K562 (cell line): ENCODE results near the gene HCRTR1. TPM values are rescaled to one million over a fixed set of nuclear protein-coding genes. Genes with fewer than 3 reads are reported as not detected.

Source experiments
- ATAC-seq: fragments of 200-7000 bp; cut with Tn5 transposase; 3 replicates; pipeline ENCODE4 v1.9.1; 2020; ENCODE audit warnings: moderate library complexity
- BruUV-seq: library from RNA; stranded (reverse); fragments of 400-500 nt; replicated peaks from 2 replicates; lab custom pipeline; 2021; lab: Mats Ljungman, UMichigan
- CTCF ChIA-PET: fragments of 300-600 bp; formaldehyde crosslinking; extraction: SDS; loops from one replicate; lab custom pipeline; 2021; ENCODE audit warnings: low intra/inter-chr PET ratio; lab: Yijun Ruan, JAX
- POLR2A ChIA-PET: fragments of 300-600, 350-650 bp; sonication (Branson Sonifier 250); formaldehyde crosslinking; extraction: SDS; loops from one replicate; lab custom pipeline; 2021; ENCODE audit warnings: antibody characterized with exemption, inconsistent platforms; lab: Yijun Ruan, JAX
- DNase-seq, 4 experiments: peaks; one replicate each; pipeline versions ENCODE4 v3.0.0 to v3.0.0-alpha.2; 2011 to 2018; ENCODE audit warnings: low spot score in 3 of 4, mixed read lengths in 3 of 4; ENCODE audit errors: extremely low read depth in 1 of 4
- FAIRE-seq: peaks from 2 replicates; lab custom pipeline; 2011; peaks lifted over from hg19 to GRCh38; lab: Jason Lieb, UNC
- H2AFZ ChIP-seq: 2 replicates; pipeline ENCODE4 v1.6.0; 2011; ENCODE audit warnings: low read depth, low read length, control low read depth, inconsistent platforms
- H3K27ac ChIP-seq: fragments of 200-600 bp; 3 replicates; pipeline ENCODE4 v1.8.0; 2011; ENCODE audit warnings: low read depth, mild to moderate bottlenecking, control low read depth, inconsistent platforms, low read length, moderate library complexity, mixed read lengths; ENCODE audit errors: extremely low read depth
- H3K27me3 ChIP-seq, 2 experiments: fragments of 300-600 bp in 1 of 2; 2 replicates in 1 of 2; 3 replicates in 1 of 2; pipeline versions ENCODE4 v1.6.0 to v1.8.0; 2011; ENCODE audit warnings: inconsistent platforms in 2 of 2, low read length in 2 of 2, mild to moderate bottlenecking in 1 of 2, mixed read lengths in 1 of 2, moderate library complexity in 1 of 2; ENCODE audit not compliant: control insufficient read depth in 2 of 2, insufficient read depth in 2 of 2
- H3K36me3 ChIP-seq: fragments of 300-600 bp; 3 replicates; pipeline ENCODE4 v1.8.0; 2011; ENCODE audit warnings: mild to moderate bottlenecking, low read length, inconsistent platforms; ENCODE audit not compliant: control insufficient read depth, insufficient read depth
- H3K4me1 ChIP-seq, 2 experiments: fragments of 200-600 bp in 1 of 2; replicated peaks in 1 of 2; 2 replicates in 1 of 2; 3 replicates in 1 of 2; pipeline versions ENCODE4 v1.5.1 to v1.8.0; 2011; ENCODE audit warnings: inconsistent platforms in 2 of 2, low read length in 2 of 2, mild to moderate bottlenecking in 1 of 2, mixed read lengths in 1 of 2, moderate library complexity in 1 of 2; ENCODE audit not compliant: control insufficient read depth in 2 of 2, insufficient read depth in 2 of 2
- H3K4me2 ChIP-seq: 2 replicates; pipeline ENCODE4 v1.6.1; 2011; ENCODE audit warnings: low read length, control low read depth, inconsistent platforms, mixed read lengths; ENCODE audit not compliant: insufficient read depth
- H3K4me3 ChIP-seq: fragments of 200-600 bp; sonication (generic), shearing (Covaris generic); 2 replicates; pipeline ENCODE4 v1.5.1; 2016; ENCODE audit warnings: control low read depth, inconsistent platforms
- H3K79me2 ChIP-seq: fragments of 200-600 bp; 3 replicates; pipeline ENCODE4 v1.8.0; 2011; ENCODE audit warnings: low read length, inconsistent platforms; ENCODE audit not compliant: control insufficient read depth, insufficient read depth
- H3K9ac ChIP-seq, 2 experiments: 2 replicates each; pipeline versions ENCODE4 v1.6.0 to v1.6.1; 2011; ENCODE audit warnings: low read depth in 2 of 2, low read length in 2 of 2, control low read depth in 1 of 2, inconsistent platforms in 1 of 2, mild to moderate bottlenecking in 1 of 2, mixed read lengths in 1 of 2; ENCODE audit not compliant: insufficient read depth in 1 of 2
- H3K9me1 ChIP-seq: one replicate; pipeline ENCODE4 v1.6.0; 2011; ENCODE audit warnings: inconsistent platforms, mild to moderate bottlenecking, low read length, moderate library complexity; ENCODE audit not compliant: control insufficient read depth, insufficient read depth
- H3K9me3 ChIP-seq: replicated peaks from 2 replicates; pipeline ENCODE4 v1.5.1; 2011; ENCODE audit warnings: low read depth, low read length, inconsistent platforms; ENCODE audit not compliant: control insufficient read depth, insufficient read depth
- H4K20me1 ChIP-seq: replicated peaks from 2 replicates; pipeline ENCODE4 v1.6.1; 2011; ENCODE audit warnings: low read length, inconsistent platforms, mixed read lengths; ENCODE audit not compliant: control insufficient read depth, insufficient read depth
- BRCA1 ChIP-seq, 2 experiments: fragments of 450-650 bp in 1 of 2; sonication (generic) in 1 of 2; formaldehyde crosslinking in 1 of 2; IDR thresholded peaks; 2 replicates each; pipeline versions ENCODE4 v1.5.0 to v1.6.1; 2017 to 2020; ENCODE audit warnings: mild to moderate bottlenecking in 1 of 2, missing genetic modification reagents in 1 of 2
- ETV1 ChIP-seq: fragments of 450-650 bp; conservative IDR thresholded peaks from 2 replicates; pipeline ENCODE4 v1.6.1; 2016; ENCODE audit warnings: missing genetic modification characterization, control low read depth, low read depth, missing compliant biosample characterization
- KLF10 ChIP-seq: fragments of 250-450 bp; sonication (Bioruptor Pico); IDR thresholded peaks from 2 replicates; pipeline ENCODE4 v1.6.1; 2021; ENCODE audit warnings: matching md5 sums
- SAFB2 ChIP-seq: fragments of 200-400 bp; formaldehyde crosslinking; IDR thresholded peaks from 2 replicates; pipeline ENCODE4 v1.6.1; 2018; ENCODE audit warnings: borderline replicate concordance, low read length, low read depth, moderate library complexity; ENCODE audit not compliant: severe bottlenecking
- TRIM24 ChIP-seq, 2 experiments: fragments of 450-650 bp; IDR thresholded peaks; 2 replicates each; pipeline ENCODE4 v1.6.1; 2016
- ZNF175 ChIP-seq: fragments of 200-800 bp; sonication (Bioruptor generic); IDR thresholded peaks from 2 replicates; pipeline ENCODE4 v1.6.1; 2016; ENCODE audit warnings: low read depth, mild to moderate bottlenecking, missing genetic modification characterization, missing compliant biosample characterization
- WGBS: fragments of 100-300 bp; shearing (Covaris generic); methylation state at CpG from one replicate; pipeline ENCODE4 v1.1.6; 2016; ENCODE audit warnings: low coverage, mixed read lengths; ENCODE audit not compliant: insufficient coverage; ENCODE audit errors: missing lambda C conversion rate; 5-methylcytosine and 5-hydroxymethylcytosine counted together
- in situ Hi-C: fragments of 300-500 bp; cut with MboI; formaldehyde crosslinking; loops from 4 replicates; pipeline ENCODE4 v1.15.0; 2018; ENCODE audit warnings: inconsistent platforms, mixed read lengths
- intact Hi-C: fragments of 100-400 bp; cut with micrococcal nuclease; formaldehyde crosslinking; loops from 2 replicates; pipeline ENCODE4 v1.14.2; 2022
- polyA plus RNA-seq, 8 experiments: library from polyadenylated mRNA; depleted of rRNA in 4 of 8; stranded (reverse) in 5 of 8; unstranded in 3 of 8; fragments of >200 nt; fragmentation: Nextera tagmentation in 2 of 8; fragmentation: Illumina TruSeq in 1 of 8; extraction: Ambion mirVana in 2 of 8; extraction: Trizol in 1 of 8; gene quantifications; 2 replicates each; pipeline versions ENCODE4 v1.2.1 to v1.2.3, GENCODE V29; 2011 to 2014; ENCODE audit warnings: inconsistent platforms in 1 of 8, missing spikeins in 1 of 8
- total RNA-seq, 7 experiments: library from RNA; depleted of rRNA in 6 of 7; stranded (reverse); fragments of >200 nt in 6 of 7; fragmentation: Illumina TruSeq in 2 of 7; extraction: Trizol in 2 of 7; gene quantifications; 2 replicates each; pipeline versions ENCODE4 v1.2.1 to v1.2.3, GENCODE V29; 2011 to 2021; ENCODE audit warnings: low replicate concordance in 1 of 7
- TF ChIP-seq, protein P1 (sequence below): fragments of 450-650 bp; conservative IDR thresholded peaks from 2 replicates; pipeline ENCODE4 v1.6.1; 2016; ENCODE audit warnings: missing genetic modification characterization, low read depth, mild to moderate bottlenecking, control low read depth, missing compliant biosample characterization

The HCRTR1 gene
- total and polyA plus RNA-seq, 9 of the 15 experiments (the other 6 are each of a cell fraction or from before 2014, with no cell fraction given): not detected

DNA sequence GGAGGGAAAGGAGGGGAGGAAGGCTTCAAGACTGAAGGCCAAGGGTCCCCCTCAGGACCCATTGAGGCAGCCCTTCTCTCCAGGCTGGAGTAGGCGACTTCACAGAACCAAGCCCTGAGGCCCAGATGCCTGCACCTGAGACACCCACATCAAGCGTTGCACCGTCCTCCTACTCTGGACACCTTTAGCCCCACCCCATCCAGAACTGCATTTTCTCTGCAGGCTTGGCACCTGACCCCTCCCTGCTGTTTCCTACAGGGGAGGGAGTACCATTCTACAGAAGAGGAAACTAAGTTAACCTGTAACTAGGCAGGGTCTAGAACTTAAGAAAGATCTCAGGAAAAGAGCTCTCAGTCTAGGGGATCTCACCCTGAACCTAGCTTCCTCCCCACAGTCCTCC lies 15.2 kb downstream of the HCRTR1 start:
- no peak; the same call in 2 of the 3 replicates for ATAC-seq
- H3K27me3 ChIP-seq: no peaks in the 10 kb centered on the region
- no peaks in the 10 kb centered on the region for H3K9me3 ChIP-seq
- intact Hi-C loops: loop anchor here (5.0 kb wide), 1 partner anchor 70 kb away; no protein-coding TSS in a partner anchor
- H2AFZ ChIP-seq: no peak overlapping the region
- no TSS peak for BruUV-seq
- H3K4me3 ChIP-seq: no peak overlapping the region
- peaks cover 66% of the 10 kb centered on the region; the same call in 2 of the 3 replicates for H3K36me3 ChIP-seq
- no peak overlapping the region for H3K4me2 ChIP-seq
- no peak overlapping the region; the same call in 2 of the 3 replicates for H3K27ac ChIP-seq
- peaks cover 6% of the 10 kb centered on the region; the same call in 1 of the 2 replicates for H4K20me1 ChIP-seq
- peaks cover 0 to 7% of the 10 kb centered on the region in 2 experiments; a peak in 2 of 5 replicates for H3K4me1 ChIP-seq
- no peak for DNase-seq
- ChIA-PET POLR2A (interaction anchor here (0.6 to 1.3 kb wide), 2 partner anchors 10 to 12 kb away, joined by 3 read pairs; partner anchors contain the start of gene PEF1), CTCF (no interaction called here)
- WGBS: 94% methylated on average over 3 of the region's 3 CpGs
- H3K9me1 ChIP-seq: peaks cover 6% of the 10 kb centered on the region
- no peak for TF ChIP-seq SAFB2
- TF ChIP-seq BRCA1 (IDR thresholded peaks at IDR 0.05): no peak
- no peak for TF ChIP-seq BRCA1 (CRISPR knock-in tag; IDR thresholded peaks at IDR 0.05)
- TF ChIP-seq TRIM24 (IDR thresholded peaks at IDR 0.05): no peak
- TF ChIP-seq KLF10 (CRISPR knock-in tag): no peak
- TF ChIP-seq ETV1 (tag): no peak
- TF ChIP-seq, protein P1, sequence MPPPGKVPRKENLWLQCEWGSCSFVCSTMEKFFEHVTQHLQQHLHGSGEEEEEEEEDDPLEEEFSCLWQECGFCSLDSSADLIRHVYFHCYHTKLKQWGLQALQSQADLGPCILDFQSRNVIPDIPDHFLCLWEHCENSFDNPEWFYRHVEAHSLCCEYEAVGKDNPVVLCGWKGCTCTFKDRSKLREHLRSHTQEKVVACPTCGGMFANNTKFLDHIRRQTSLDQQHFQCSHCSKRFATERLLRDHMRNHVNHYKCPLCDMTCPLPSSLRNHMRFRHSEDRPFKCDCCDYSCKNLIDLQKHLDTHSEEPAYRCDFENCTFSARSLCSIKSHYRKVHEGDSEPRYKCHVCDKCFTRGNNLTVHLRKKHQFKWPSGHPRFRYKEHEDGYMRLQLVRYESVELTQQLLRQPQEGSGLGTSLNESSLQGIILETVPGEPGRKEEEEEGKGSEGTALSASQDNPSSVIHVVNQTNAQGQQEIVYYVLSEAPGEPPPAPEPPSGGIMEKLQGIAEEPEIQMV (tag): no peak
- TF ChIP-seq ZNF175 (CRISPR knock-in tag): no peak
- peaks cover 12% of the 10 kb centered on the region; the same call in 2 of the 3 replicates for H3K79me2 ChIP-seq
- H3K9ac ChIP-seq: peak overlapping the region in 1 of 2 experiments; percentile 39; a peak in 1 of 4 replicates
- in situ Hi-C loops: no loop called here
- FAIRE-seq: no peak
